GM12801 (cell line): ENCODE measurements around the gene YIPF7.

ENCODE experiments used
- CTCF ChIP-seq: IDR thresholded peaks from one replicate; pipeline ENCODE4 v1.5.1; 2011; ENCODE audit warnings: control low read depth; ENCODE audit not compliant: insufficient read length; ENCODE audit errors: extremely low read depth

The YIPF7 gene

GRCh38 chr4:44674471-44674870 is 23.0 kb upstream of the YIPF7 start:
- TF ChIP-seq CTCF, result no peak

GRCh38 chr4:44671636-44672035 is 20.2 kb upstream of the YIPF7 start:
- TF ChIP-seq CTCF, result no peak

- no peak for TF ChIP-seq CTCF
These were observed 19.2 kb upstream of the YIPF7 start for GRCh38 chr4:44670506-44671199.

GRCh38 chr4:44668526-44668925 is 17.1 kb upstream of the YIPF7 start:
- no peak for TF ChIP-seq CTCF

- no peak for TF ChIP-seq CTCF
These were observed 12.3 kb upstream of the YIPF7 start for GRCh38 chr4:44663539-44664263.

GRCh38 chr4:44662623-44663005 is 11.2 kb upstream of the YIPF7 start:
- TF ChIP-seq CTCF, result no peak

- no peak for TF ChIP-seq CTCF
These were observed 10.7 kb upstream of the YIPF7 start for GRCh38 chr4:44661940-44662622.
